AG08396 (cell line): ENCODE results near the gene TMEM192.
"Not testable (repeated sequence)": the region's sequence is repeated elsewhere in the genome, so short reads cannot be mapped to it uniquely, and the experiment has no call there.

Experiments used
- DNase-seq: peaks from one replicate; pipeline ENCODE4 v3.0.0; 2012; ENCODE audit warnings: low spot score, mixed read lengths

TMEM192 gene

DNA sequence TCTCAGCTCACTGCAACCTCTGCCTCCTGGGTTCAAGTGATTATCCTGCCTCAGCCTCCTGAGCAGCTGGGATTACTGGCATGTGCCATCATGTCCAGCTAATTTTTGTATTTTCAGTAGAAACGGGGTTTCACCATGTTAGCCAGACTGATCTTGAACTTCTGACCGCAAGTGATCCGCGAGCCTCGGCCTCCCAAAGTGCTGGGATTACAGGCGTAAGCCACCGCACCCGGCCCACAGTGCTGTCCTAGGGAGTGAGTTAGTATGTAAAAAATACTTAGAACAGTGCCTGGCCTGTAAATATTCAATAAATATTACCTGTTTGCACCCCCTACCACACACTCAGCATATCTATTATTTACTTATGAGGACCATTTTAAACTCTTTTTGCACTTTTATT lies 20.5 kb downstream of the TMEM192 start:
- not testable (repeated sequence) for DNase-seq

DNA sequence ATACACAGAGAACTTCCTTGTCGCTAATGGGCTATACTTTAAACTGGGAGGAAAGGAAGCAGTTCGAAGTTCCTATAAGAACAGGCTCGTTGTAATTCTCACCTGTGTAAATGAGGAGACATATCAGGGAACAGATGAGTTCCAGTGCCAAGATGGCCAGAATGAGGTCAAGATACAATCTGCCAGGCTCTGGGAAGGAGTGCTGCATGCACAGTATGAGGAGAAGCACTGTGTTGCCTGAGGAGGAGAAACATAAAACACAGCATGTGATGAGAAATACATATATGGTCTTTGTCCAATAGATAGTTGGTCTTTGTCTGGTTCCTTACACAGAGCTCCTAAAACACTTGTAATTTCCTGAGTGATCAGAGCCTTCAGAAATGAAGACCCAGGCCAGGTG lies 24.3 kb downstream of the TMEM192 start:
- no peak for DNase-seq

DNA sequence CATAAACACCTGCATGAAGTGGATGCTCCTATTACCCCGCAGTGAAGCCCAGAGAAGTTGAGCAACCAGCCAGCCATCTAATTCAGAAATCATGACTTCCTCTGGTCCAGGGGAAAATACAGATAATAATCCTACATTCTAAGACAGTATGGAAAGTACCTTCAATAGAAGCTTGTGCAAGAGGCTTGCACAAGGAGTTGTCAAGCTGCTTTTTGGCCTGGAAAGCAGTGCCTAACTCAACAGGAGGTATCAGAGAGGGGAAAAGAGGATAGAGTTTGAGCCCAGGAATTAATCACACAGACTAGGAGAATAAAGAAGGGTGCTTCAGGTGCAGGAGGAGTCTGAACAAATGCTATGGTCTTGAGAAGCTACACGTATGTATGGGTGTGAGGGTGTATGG lies 26.7 kb downstream of the TMEM192 start:
- no peak for DNase-seq

DNA sequence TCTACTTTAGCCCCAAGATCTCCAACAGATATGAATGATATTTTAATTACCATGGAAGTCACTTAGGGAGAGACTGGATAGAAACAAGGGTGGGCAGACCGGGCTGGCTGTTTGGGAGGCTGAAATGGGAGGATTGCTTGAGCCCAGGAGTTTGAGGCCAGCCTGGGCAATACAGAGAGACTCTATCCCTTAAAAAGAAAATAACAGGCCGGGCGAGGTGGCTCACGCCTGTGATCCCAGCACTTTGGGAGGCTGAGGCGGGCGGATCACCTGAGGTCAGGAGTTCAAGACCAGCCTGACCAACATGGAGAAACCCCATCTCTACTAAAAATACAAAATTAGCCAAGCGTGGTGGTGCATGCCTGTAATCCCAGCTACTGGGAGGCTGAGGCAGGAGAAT lies 27.9 kb downstream of the TMEM192 start:
- DNase-seq, result not testable (repeated sequence)

DNA sequence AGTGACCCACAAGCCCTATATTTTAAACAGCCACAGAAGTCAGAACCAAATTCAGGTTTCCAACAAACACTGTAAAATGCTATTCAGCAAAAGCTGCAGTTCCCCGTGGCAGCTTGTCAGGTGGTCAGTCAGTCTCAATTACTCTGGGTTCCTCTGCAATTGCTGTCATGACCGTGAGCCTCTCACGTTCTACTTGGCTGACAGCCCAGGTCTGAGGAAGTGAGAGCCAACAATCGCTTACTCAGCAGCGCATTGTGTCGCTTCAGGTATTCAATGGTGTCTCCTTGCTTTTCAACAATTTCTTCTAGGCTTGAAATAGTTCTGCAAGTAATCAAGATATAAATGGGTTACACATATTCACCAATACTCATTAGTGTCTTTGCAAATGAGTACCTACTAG lies 33.2 kb downstream of the TMEM192 start:
- no peak for DNase-seq

DNA sequence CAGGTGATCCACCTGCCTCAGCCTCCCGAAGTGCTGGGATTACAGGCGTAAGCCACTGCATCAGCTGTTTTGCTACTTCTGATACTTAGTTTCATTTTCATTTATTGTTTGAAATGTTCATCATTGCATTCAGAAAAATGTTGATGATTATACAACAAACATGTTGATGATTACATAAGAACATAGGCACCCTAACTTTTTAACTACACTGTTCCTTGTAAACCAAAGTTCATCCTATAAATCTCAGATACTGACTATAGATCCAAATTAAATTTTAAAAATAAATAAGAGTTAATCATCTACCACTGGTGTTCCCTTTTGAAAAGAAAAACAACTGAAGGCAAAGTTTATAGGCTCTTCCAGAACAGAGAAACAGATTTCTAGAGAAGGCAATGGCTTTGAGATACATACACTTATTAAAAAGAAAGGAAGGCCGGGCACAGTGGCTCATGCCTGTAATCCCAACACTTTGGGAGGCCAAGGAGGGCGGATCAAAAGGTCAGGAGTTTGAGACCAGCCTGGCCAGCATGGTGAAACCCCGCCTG lies 35.6 kb downstream of the TMEM192 start:
- no peak for DNase-seq

DNA sequence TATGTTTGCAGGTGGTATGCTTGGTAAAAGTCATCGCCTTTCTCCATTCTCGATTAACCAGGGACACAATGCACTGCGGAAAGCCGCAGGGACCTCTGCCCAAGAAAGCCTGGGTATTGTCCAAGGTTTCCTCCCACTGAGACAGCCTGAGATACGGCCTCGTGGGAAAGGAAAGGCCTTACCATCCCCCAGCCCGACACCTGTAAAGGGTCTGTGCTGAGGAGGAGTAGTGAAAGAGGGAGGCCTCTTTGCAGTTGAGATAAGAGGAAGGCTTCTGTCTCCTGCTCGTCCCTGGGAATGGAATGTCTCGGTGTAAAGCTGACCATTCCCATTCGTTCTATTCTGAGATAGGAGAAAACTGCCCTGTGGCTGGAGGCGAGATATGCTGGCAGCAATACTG lies 39.3 kb downstream of the TMEM192 start:
- not testable (repeated sequence) for DNase-seq

DNA sequence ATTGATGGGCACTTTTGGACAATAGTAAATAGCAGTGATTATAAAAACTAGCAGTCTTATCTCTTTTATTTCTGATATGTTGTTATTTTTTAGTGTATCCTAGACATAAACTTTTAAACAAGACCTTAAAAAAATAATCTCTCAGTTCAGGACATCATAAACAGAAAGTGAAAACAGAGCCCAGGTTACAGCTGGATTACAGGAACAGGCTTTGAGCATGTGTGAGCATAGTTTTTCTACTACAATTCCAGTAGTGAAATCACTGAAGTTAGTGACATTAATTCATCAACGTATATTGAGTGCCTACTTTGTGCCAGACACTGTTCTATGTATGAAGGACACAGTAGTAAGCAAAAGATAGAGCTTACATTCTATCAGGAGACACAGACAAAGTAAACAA lies 42.1 kb downstream of the TMEM192 start:
- DNase-seq, result no peak

DNA sequence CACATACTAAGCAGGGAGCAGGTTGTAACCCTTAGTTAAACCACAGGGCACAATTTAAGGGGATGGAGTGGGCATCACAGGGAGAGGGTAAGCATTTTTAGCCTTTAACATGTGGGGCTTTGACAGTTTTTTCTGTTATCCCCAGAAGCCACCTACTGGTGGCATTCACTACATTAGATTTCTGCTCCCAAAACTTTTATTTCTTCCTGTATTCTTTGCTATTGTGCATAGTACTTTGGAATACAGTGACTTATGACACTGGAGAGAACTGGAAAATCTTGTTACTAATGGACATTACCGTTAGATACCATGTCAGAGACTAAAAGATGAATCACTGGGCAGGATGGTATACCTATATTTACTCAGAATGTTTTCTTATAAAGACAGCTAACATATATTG lies 51.7 kb downstream of the TMEM192 start:
- DNase-seq, result no peak

DNA sequence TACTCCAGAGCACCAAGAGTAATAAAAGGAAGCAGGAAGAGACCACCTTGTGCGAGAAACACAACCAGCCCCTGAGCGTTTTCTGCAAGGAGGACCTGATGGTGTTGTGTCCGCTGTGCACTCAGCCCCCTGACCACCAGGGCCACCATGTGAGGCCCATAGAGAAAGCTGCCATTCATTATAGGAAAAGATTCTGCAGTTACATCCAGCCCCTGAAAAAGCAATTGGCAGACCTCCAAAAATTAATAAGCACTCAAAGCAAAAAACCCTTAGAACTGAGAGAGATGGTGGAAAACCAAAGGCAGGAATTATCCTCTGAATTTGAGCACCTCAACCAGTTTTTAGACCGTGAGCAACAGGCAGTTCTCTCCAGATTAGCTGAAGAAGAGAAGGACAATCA lies 53.3 kb downstream of the TMEM192 start:
- no peak for DNase-seq

DNA sequence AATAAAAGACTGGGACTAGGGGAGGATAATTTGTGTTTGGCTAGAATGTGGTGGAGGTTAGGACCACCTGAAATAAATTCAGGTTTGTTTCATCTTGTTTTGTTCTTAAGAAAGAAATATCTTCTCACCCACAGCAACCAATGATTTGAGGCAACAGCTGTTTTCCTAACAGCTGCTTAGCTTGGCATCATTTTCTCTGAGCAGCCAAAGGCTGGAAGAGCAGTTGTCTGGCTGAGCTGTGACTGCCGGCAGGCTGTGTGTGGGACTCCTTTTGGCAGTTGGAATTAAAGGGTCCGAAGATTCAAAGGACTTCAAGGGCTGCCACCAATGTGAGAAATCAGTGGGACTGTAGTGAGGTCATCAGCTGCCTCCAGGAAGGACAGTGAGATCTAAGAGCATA lies 54.0 kb downstream of the TMEM192 start:
- DNase-seq, result no peak

DNA sequence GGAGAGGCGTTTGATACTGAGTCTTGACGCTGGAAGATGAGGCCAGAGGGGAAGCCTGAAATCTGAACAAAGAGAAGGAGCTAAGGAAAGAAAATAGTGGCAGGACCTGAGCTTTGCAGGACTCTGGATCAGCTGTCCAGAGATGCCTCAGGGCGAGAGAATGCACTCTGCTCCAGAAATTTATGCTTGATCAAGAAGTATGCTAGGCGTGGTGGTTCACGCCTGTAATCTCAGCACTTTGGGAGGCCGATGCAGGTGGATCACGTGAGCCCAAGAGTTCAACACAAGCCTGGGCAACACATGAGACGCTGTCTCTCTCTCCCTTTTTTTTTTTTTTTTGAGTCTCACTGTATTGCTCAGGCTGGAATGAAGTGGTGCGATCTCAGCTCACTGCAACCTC lies 57.1 kb downstream of the TMEM192 start:
- no peak for DNase-seq

DNA sequence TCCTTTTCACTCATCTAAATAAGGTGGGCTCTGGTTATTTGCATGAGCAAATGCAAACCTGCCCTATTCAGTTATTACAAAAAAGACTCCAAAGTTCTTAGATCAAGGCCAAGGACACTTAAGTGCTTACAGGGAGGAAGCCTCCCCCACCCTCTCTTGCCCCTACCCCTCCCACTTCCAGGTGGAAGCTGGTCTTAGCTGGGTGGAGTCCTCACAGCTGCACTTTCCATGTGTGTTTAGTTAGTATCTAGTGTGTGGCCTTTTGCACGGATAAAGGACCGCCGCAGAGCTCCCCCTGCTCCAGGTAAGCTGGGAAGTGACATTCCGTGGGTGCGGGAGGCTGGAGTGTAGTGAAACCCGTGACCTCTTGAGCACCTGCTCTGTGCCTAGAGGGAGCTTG lies 59.0 kb downstream of the TMEM192 start, which contains the start of gene TRIM75:
TSS of gene TRIM75 (plus strand) at position 222 of the 400 bp plus-strand sequence. CDS start 5,282 bp downstream, outside the sequence.
- DNase-seq, result no peak

DNA sequence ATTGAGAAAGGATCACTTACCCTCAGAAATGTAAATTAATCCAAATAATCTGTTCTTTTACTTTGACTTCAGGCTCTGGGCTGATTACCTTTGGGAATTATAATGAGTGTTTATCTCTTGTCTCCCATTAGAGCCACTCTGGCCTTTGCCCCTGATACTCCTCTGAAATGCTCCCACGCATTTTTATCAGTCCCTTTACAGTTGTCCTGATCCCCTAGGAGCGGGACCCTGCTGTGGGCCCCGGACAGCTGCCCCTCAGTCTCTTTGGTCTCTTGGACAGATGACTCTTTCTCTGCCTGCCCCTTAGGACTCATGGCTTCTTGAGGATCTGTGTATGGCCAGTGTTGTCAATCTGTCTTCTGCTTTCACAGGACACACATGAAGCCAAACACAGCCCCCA lies 60.0 kb downstream of the TMEM192 start:
- DNase-seq, result no peak

DNA sequence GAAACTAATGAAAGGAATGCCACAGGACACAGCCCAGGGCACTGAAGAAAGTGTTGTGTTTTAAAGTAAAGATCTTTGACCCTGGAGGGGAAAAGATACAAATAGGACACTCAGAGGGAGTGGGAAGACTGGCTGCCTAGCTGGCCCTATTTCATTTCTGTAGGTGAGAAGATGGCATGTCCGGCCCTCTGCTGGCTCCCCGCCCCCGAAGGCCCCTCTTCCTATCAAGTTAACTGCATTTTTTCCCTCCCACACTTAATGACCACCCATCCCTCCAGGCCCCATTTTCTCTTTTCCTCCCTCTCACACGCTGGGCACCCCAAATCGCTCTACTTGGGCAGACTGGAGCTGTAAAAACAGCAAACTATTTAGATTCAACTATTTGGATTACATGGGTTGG lies 64.5 kb downstream of the TMEM192 start:
- no peak for DNase-seq

DNA sequence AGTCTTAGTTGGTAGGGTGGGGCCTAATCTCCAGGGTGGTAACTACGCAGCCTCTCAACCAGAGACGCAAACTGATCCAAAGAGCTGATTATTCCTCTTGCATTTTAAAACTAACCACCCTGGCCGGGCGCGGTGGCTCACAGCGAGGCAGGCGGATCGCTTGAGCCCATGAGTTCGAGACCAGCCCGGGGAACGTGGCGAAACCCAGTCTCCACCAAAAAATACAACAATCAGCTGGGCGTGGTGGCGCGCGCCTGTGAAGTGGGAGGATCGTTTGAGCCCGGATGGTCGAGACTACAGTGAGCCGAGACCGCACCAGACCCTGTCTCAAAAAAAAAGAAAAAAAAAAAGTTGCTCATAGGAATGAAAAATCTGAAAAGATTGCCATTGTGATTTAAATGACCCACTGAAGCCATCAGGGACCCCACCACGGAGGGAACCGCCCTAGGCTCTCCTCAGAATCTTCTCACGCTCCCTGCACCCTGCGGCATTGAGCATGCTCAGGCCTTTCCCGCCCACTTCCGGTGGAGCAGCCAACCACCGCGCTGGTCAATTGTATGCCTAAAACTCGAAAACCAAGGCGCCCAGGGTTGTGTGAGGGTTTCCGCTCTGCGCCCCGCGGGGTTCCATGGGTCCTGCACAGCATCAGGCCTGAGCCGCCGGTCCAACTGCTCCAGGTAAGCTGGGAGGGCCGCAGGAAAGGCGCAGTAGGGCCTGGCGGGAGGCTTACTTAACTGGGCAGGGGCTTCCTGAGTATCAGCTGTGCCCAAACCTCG lies 81.0 kb downstream of the TMEM192 start, which contains the start of gene TRIM60:
TSS of gene TRIM60 (plus strand) at position 564 of the 776 bp plus-strand sequence. CDS start 8,074 bp downstream, outside the sequence.
- no peak for DNase-seq

DNA sequence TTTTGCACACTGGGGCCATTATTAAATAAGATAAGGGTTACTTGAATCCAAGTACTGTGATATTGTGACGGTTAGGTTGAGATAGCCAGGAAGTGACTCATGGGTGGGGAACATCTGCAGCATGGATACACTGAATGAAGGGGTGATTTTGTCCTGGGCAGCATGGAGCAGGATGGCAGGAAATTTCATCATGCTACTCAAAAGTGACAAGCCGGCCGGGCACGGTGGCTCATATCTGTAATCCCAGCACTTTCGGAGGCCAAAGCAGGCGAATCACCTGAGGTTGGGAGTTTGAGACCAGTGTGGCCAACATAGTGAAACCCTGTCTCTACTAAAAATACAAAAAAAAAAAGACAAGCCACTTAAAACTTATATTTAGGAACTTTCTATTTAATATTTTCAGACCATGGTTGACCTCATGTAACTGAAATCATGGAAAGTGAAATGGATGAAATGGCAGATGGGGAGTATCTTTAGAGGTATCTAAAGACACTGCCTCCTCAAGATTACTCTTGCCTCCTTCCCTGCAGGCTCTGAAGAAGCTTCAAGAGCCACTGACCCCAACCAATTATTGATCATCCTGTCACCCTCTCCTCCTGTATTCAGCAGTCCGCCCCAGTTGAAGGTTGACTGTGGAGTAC lies 84.8 kb downstream of the TMEM192 start:
- DNase-seq, result no peak

DNA sequence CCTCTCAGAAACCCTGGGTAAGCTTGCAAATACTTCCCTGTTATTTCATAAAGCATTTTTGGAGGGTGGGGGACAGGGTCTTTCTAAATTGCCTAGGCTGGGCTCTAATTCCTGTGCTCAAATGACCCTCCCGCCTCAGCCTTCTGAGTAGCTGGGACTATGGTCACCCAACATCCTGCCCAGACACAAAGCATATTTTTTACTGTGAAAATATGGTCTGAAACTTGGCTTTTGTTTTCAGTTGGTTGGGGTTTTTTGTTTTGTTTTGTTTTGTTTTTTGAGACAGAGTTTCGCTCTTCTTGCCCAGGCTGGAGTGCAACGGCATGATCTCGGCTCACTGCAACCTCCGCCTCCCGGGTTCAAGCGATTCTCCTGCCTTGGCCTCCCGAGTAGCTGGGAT lies 86.9 kb downstream of the TMEM192 start:
- not testable (repeated sequence) for DNase-seq
